CD4-positive, alpha-beta T cell (primary cell): ENCODE measurements around the gene CUL9. TPM values are rescaled to one million over a fixed set of nuclear protein-coding genes. Genes with fewer than 3 reads are reported as not detected.

Source experiments
- ATAC-seq: fragments of 200-7000 bp; cut with Tn5 transposase; one replicate; pipeline ENCODE4 v1.10.0; 2022; ENCODE audit warnings: mild to moderate bottlenecking; ENCODE audit not compliant: poor library complexity
- CTCF ChIA-PET: fragments of 350-600 bp; sonication (Branson Sonifier 250); formaldehyde crosslinking; loops from one replicate; lab custom pipeline; 2021; ENCODE audit warnings: antibody characterized with exemption, inconsistent platforms; lab: Charles Lee
- POLR2A ChIA-PET: fragments of 350-600 bp; sonication (Branson Sonifier 250); formaldehyde crosslinking; loops from one replicate; lab custom pipeline; 2021; ENCODE audit warnings: antibody characterized with exemption, inconsistent platforms; lab: Charles Lee
- DNase-seq, 14 experiments: peaks; one replicate each; pipeline ENCODE4 v3.0.0-alpha.2; 2013 to 2020; ENCODE audit warnings: mixed read lengths in 2 of 14
- H3K27ac ChIP-seq, 2 donors: one replicate each; pipeline versions ENCODE4 v1.5.1 to v1.7.0; 2013; ENCODE audit warnings: low read length in 2 of 2, low read depth in 1 of 2, mild to moderate bottlenecking in 1 of 2
- H3K27me3 ChIP-seq, 2 experiments: 1 replicate in 1 of 2; 2 replicates in 1 of 2; pipeline versions ENCODE4 v1.6.1 to v1.7.0; 2013; ENCODE audit warnings: low read length in 2 of 2, control low read depth in 1 of 2, mild to moderate bottlenecking in 1 of 2, moderate library complexity in 1 of 2; ENCODE audit not compliant: insufficient read depth in 2 of 2, control insufficient read depth in 1 of 2
- H3K36me3 ChIP-seq: one replicate; pipeline ENCODE4 v1.6.1; 2013; ENCODE audit warnings: low read length, control low read depth; ENCODE audit not compliant: insufficient read depth
- H3K4me1 ChIP-seq: one replicate; pipeline ENCODE4 v1.6.1; 2013; ENCODE audit warnings: low read length, control low read depth; ENCODE audit not compliant: insufficient read depth
- H3K4me3 ChIP-seq: one replicate; pipeline ENCODE4 v1.5.1; 2013; ENCODE audit warnings: mild to moderate bottlenecking, low read length, moderate library complexity
- H3K9me3 ChIP-seq, 2 experiments: 1 replicate in 1 of 2; 2 replicates in 1 of 2; pipeline versions ENCODE4 v1.6.1 to v1.7.0; 2013; ENCODE audit warnings: low read length in 2 of 2, mild to moderate bottlenecking in 2 of 2, control low read depth in 1 of 2, moderate library complexity in 1 of 2; ENCODE audit not compliant: control insufficient read depth in 1 of 2, insufficient read depth in 1 of 2
- H3K27ac Mint-ChIP-seq: one replicate; pipeline ENCODE4 v1.8.0; 2020; ENCODE audit warnings: mixed read lengths
- H3K27me3 Mint-ChIP-seq: one replicate; pipeline ENCODE4 v1.8.0; 2021; ENCODE audit warnings: mixed read lengths
- H3K36me3 Mint-ChIP-seq: one replicate; pipeline ENCODE4 v1.8.0; 2021; ENCODE audit warnings: low read depth, mixed read lengths
- H3K4me1 Mint-ChIP-seq: one replicate; pipeline ENCODE4 v1.8.0; 2021; ENCODE audit warnings: low read depth, mixed read lengths
- H3K4me3 Mint-ChIP-seq: one replicate; pipeline ENCODE4 v1.8.0; 2020; ENCODE audit warnings: mild to moderate bottlenecking, mixed read lengths
- H3K9me3 Mint-ChIP-seq: one replicate; pipeline ENCODE4 v1.8.0; 2020; ENCODE audit warnings: mixed read lengths
- intact Hi-C, 2 experiments: fragments of 100-400 bp; cut with DNase I in 1 of 2; cut with micrococcal nuclease in 1 of 2; formaldehyde crosslinking; loops; one replicate each; pipeline versions ENCODE4 v1.15.1 to v1.9.0; 2023 to 2025; cut with DNase I, micrococcal nuclease
- total RNA-seq, 174 experiments: library from RNA in 2 of 174; stranded (reverse) in 2 of 174; gene quantifications; one replicate each; pipeline ENCODE4 v1.2.3 and lab custom pipeline; 2021 to 2026
- TF ChIP-seq, protein P1 (sequence below): fragments of 200-600 bp; IDR thresholded peaks from one replicate; pipeline ENCODE4 v1.8.0; 2022; ENCODE audit warnings: antibody characterized with exemption, mild to moderate bottlenecking

The CUL9 gene
- total RNA-seq, 2 experiments from 2014 or later: 75.5 to 79.2 TPM

DNA sequence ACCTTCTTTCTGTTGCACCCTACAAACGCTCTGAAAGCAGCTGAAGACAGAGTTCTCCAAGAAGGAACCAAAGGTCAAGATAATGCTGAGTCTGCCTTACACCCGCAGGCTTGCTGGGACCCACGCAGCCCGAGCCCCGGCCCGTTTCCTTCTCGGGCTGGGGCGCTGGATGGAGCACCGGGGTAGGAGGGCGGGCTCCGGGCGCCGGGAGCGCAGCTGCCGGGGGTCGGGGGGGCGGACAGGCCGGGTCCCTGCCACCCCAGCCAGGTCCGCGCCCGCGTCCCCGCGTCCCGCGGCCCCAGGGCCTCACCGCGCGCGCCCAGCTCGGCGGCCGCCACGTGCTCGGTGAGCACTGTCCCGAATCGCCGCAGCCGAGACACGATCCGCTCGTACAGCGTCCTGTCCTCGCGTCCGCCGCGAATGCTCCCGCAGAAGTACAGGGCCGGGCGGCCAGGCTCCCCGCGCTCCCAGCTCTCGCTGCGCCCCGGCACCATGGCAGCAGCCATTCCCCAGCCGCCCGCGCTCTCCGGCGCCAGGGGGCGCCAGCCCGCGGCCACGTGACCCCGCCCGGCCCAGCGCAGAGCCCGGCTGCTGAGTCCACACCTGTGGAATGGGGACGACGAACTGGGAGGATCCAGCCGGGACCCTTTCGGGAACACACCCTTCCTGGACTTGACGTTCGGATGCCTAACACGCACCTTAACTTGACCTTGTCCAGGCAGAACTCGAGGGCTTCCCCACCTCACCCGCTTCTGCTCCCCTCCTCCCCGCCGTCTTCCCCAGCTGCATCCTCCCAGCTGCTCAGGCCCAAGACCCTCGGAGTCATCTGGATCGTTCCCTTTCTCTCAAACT is 47.2 kb downstream of the CUL9 start, which contains the start of gene DNPH1:
Gene DNPH1 (minus strand): TSS at position 531 of the 852 bp plus-strand sequence. CDS start 25 bp downstream, at position 506.
- peaks cover 9% of the 10 kb centered on the region for H3K36me3 Mint-ChIP-seq

DNA sequence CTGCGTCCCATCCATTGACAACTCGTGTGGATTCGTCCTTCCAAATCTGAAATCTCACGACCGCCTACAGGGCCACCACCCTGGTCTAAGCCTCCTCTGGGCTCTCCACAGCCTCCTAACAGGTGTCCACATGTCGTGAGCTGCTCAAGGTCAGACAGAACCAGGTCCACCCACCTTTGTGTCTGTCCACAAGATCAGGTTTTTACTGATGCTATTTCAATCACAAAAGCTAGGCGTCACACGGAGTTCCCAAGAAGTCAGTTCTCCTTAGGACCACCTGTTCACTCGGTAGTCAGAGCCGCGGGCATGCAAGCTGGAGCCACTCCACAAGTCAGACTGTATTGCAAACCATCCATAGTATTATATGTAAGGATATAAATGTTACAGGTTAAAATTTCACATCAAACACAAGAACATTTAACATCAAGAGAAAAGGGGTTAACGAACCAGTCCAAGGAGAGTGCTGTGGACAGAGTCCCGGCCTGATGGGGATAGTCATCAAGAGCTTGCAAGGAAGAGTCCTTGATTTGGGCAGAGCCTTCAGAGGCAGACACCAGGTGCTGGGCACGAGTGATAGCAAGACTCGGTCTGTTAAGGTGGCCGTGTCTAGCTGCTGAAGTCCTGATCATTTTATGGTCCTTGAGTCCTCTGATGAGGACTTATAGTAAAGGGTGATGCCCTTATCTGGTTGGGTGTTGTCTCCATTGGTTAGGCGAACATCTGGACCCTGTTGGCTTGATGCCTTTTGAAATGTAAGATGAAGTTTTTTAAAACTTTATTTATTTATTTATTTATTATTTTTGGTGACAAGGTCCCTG is 48.0 kb downstream of the CUL9 start:
- peaks cover 6% of the 10 kb centered on the region for H3K27me3 Mint-ChIP-seq
- DNase-seq (no peak), ATAC-seq (no peak)
- no peaks in the 10 kb centered on the region for H3K27me3 ChIP-seq
- peaks cover 39% of the 10 kb centered on the region for H3K4me1 ChIP-seq
- H3K27ac Mint-ChIP-seq: peak overlapping the region; percentile 85
- H3K36me3 Mint-ChIP-seq: peaks cover 5% of the 10 kb centered on the region
- intact Hi-C loops: loop anchor here in 1 of 2 experiments (1.0 to 2.0 kb wide), 2 partner anchors 48 to 57 kb away; partner anchors contain the start of gene CUL9
- TF ChIP-seq, protein P1, sequence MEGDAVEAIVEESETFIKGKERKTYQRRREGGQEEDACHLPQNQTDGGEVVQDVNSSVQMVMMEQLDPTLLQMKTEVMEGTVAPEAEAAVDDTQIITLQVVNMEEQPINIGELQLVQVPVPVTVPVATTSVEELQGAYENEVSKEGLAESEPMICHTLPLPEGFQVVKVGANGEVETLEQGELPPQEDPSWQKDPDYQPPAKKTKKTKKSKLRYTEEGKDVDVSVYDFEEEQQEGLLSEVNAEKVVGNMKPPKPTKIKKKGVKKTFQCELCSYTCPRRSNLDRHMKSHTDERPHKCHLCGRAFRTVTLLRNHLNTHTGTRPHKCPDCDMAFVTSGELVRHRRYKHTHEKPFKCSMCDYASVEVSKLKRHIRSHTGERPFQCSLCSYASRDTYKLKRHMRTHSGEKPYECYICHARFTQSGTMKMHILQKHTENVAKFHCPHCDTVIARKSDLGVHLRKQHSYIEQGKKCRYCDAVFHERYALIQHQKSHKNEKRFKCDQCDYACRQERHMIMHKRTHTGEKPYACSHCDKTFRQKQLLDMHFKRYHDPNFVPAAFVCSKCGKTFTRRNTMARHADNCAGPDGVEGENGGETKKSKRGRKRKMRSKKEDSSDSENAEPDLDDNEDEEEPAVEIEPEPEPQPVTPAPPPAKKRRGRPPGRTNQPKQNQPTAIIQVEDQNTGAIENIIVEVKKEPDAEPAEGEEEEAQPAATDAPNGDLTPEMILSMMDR: no peak
- peak overlapping the region; percentile 68 for H3K4me3 ChIP-seq
- no peaks in the 10 kb centered on the region for H3K9me3 ChIP-seq
- peak overlapping the region in 1 of 2 donors; percentile 56 for H3K27ac ChIP-seq
- H3K36me3 ChIP-seq: peaks cover 3% of the 10 kb centered on the region
- peak overlapping the region; percentile 93 for H3K4me3 Mint-ChIP-seq
- ChIA-PET CTCF (interaction anchor here (0.5 to 2.0 kb wide), 18 partner anchors 8 to 1714 kb away, joined by 3 to 18 read pairs (median 6); partner anchors contain the start of genes ABCC10, CRIP3, CUL9 and TTBK1), POLR2A (interaction anchor here (0.7 to 2.3 kb wide), 10 partner anchors 8 to 154 kb away, joined by 3 to 10 read pairs (median 6); partner anchors contain the start of genes CUL9 and ZNF318)
- peaks cover 38% of the 10 kb centered on the region for H3K4me1 Mint-ChIP-seq
- H3K9me3 Mint-ChIP-seq: no peaks in the 10 kb centered on the region

More for the DNA sequence above, 47.2 kb downstream of the CUL9 start, which contains the start of gene DNPH1:
- Mint-ChIP-seq H3K27me3 (peaks cover 6% of the 10 kb centered on the region), H3K4me1 (peaks cover 44% of the 10 kb centered on the region), H3K27ac (peak within 1 kb of the TSS; percentile 88), H3K4me3 (peak within 1 kb of the TSS; percentile 93), H3K9me3 (no peaks in the 10 kb centered on the region)
- Histone ChIP-seq H3K4me3 (peak within 1 kb of the TSS; percentile 68), H3K27ac (peak within 1 kb of the TSS in 1 of 2 donors; percentile 56), H3K36me3 (peaks cover 3% of the 10 kb centered on the region), H3K9me3 (no peaks in the 10 kb centered on the region), H3K4me1 (peaks cover 47% of the 10 kb centered on the region), H3K27me3 (no peaks in the 10 kb centered on the region)
- intact Hi-C loops: loop anchor here in 1 of 2 experiments (1.0 to 2.0 kb wide), 2 partner anchors 47 to 56 kb away; partner anchors contain the start of gene CUL9
- DNase-seq: peak; percentile 60 to 91 (median 78)
- TF ChIP-seq, protein P1: peak; percentile 90
- ChIA-PET CTCF (interaction anchor here (0.5 to 2.0 kb wide), 29 partner anchors 8 to 1714 kb away, joined by 3 to 18 read pairs (median 4); partner anchors contain the start of genes ABCC10, CRIP3, CUL7 and CUL9), POLR2A (interaction anchor here (0.7 to 2.3 kb wide), 13 partner anchors 9 to 483 kb away, joined by 3 to 10 read pairs (median 5); partner anchors contain the start of genes CUL9, TBCC and ZNF318)
- peak; percentile 67 for ATAC-seq

DNA sequence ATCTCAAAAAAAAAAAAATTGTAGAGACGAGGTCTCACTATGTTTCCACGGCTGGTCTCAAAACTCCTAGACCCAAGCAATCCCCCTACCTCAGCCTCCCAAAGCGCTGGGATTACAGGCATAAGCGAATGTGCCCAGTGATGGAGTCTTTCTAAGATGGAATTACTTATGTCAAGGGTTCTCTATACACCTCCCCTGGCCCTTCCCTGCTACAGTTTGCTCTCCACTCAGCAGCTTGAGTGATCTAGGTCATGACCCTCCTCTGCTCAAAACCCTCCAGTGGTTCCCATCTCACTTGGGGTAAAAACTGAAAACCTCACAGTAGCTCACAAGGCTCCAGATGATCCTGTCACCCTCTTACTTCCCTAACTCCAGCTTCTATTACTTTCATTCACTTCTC is 49.1 kb downstream of the CUL9 start:
- TF ChIP-seq, protein P1: no peak
- no peaks in the 10 kb centered on the region for H3K9me3 Mint-ChIP-seq
- no peaks in the 10 kb centered on the region for H3K36me3 Mint-ChIP-seq
- peaks cover 29% of the 10 kb centered on the region for H3K4me1 Mint-ChIP-seq
- H3K4me3 ChIP-seq: no peak overlapping the region
- H3K27ac Mint-ChIP-seq: peak overlapping the region; percentile 45
- no peaks in the 10 kb centered on the region for H3K36me3 ChIP-seq
- ATAC-seq: no peak
- DNase-seq: no peak
- H3K4me3 Mint-ChIP-seq: peak overlapping the region; percentile 70
- no peak overlapping the region for H3K27ac ChIP-seq
- H3K9me3 ChIP-seq: no peaks in the 10 kb centered on the region
- POLR2A ChIA-PET: no interaction called here
- H3K27me3 Mint-ChIP-seq: peaks cover 6% of the 10 kb centered on the region
- peaks cover 29% of the 10 kb centered on the region for H3K4me1 ChIP-seq
- intact Hi-C loops: no loop called here
- CTCF ChIA-PET: interaction anchor here (1.6 kb wide), 1 partner anchor 25 kb away, joined by 4 read pairs; no protein-coding TSS in a partner anchor
- no peaks in the 10 kb centered on the region for H3K27me3 ChIP-seq
